GM21423 (cell line): Measurements from ENCODE around the gene LTA.
"Not testable (repeated sequence)": the region's sequence is repeated elsewhere in the genome, so short reads cannot be mapped to it uniquely, and the experiment has no call there.

Experiments used
- ATAC-seq: cut with Tn5 transposase; IDR thresholded peaks from one replicate; pipeline ENCODE4 v1.9.1; 2021; ENCODE audit warnings: mild to moderate bottlenecking, moderate library complexity; ENCODE audit not compliant: unreplicated experiment

The LTA gene

DNA sequence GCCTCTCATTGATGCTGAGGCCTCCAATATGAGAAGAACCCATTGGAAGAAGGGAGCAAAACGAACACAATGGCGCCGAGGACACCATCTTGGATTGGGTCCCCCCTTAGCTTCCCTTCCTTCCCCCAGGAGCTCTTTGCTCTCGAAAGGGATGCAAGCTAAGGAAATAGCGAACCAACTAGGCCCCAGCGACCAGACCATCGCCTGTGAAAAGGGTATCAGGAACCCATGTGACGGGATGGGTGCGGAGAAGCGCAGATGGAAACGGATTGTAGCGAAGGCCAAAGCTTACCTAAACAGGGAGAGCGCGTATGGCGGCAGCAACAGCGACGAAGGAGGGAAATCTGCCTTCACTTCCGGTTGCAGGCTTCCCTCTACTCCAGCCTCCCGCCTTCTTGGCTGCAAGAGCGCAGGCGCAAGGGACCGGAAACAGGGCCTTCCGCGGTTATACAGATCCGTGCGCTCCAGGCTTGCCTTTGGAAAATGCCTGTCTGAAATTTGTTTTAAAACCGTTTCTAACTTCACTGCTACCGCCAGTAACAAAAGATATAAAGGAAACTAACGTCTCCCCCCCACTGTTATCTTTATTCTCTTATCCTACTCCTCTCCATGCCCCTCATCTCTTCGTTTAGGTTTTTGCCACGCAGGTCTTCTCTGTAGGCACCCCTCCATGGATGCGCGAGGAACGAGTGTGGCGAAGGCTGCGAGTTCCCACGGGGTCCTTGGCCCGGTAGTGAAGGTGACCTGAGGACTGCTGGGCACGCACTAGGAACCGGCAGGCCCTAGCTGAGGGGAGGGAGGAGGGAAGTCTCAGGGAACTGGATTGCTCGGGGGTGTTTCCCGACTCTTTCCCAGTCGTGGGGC is 30.2 kb upstream of the LTA start, which contains the start of gene DDX39B:
DDX39B (minus strand) TSS at position 346 of the 864 bp plus-strand sequence. CDS start 1,471 bp downstream, outside the sequence.
- ATAC-seq = peak; percentile 70

GRCh38 chr6:31543639-31544038 is 28.4 kb upstream of the LTA start:
- ATAC-seq = no peak

GRCh38 chr6:31544676-31545075 is 27.4 kb upstream of the LTA start:
- ATAC-seq = no peak

- no peak for ATAC-seq
Measured at GRCh38 chr6:31545291-31545690, 26.8 kb upstream of the LTA start.

DNA sequence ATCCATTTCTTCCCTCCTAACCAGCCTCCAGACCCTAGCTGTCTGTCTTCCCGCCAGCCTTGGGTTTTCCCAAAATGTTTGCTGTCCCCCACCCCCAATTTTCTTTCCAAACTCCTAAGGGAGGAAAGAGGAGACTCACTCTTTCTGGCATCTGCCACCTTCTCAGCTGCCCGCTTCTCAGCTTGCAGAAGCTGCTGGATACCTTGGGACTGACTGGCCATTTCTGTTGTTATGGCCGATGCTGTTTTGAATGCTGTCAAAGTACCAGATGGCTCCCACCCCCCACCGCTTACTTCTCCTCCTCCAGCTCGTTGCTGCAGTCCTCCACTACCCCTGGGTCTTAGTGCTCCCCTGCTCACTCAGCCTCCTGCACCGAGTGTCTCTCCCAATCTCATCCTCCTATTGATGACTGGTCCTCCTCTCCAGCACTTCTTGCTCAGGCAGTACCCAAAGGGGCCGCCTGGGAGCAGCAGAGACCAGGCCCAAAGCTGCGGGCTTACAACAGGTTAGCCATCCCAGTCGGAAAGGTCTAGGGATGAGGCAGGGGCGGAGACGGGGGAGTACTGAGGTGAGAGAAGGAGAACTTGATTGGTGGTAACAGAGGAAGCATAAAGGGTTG is 25.6 kb upstream of the LTA start, which contains the start of gene ATP6V1G2:
ATP6V1G2 (minus strand) TSS at position 270 of the 619 bp plus-strand sequence; CDS start at position 221, 49 bp downstream.
- peak; percentile 35 for ATAC-seq

GRCh38 chr6:31546958-31547726 is 24.9 kb upstream of the LTA start, which contains the start of gene NFKBIL1:
NFKBIL1 (plus strand) TSS chr6:31547608; CDS start chr6:31547695, 87 bp downstream.
- peak; percentile 75 for ATAC-seq

DNA sequence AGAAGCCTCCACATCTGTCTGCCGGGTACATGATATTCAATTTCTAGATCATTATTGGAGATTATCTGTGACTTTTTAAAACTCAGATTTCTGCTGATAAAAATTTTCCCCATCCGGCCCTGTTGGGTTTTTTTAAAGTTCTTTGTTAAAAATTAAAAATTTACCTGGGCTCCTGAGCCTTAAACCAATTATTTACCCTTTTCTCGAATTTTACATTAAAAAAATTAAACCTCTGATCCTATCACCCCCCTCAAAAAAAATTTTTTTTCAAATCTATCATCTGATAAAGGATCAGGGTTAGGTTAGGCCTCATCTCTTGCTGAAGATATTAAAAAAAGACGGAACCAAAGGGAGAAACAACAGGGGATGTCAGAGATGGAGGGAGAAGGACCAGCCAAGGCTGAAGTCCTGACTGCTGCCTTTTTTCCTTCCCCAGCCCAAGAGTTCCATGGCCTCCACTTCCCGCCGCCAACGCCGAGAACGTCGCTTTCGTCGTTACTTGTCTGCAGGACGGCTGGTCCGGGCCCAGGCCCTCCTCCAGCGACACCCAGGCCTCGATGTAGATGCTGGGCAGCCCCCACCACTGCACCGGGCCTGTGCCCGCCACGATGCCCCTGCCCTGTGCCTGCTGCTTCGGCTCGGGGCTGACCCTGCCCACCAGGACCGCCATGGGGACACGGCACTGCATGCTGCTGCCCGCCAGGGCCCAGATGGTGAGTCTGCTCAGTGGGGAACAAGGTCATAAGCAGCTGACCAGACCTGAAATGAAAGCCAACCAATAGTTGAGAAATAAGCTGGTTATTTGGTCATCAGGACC is 24.2 kb upstream of the LTA start:
- no peak for ATAC-seq

DNA sequence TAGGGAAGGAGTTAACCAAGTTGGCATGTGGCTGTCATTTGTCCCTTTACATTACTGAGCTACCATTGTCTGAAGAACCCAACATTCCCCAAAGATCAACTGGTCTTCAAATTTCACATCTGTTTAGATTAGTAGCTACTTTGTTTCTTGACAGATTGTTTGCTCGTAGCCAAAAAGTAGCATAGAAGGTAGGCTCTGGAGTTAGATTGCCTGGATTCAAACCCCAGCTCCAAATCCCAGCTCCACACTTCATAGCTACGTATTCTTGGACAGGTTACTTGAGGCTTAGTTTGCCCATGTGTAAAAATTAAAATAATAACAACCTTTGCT is 23.6 kb upstream of the LTA start:
- no peak for ATAC-seq

GRCh38 chr6:31551371-31551770 is 20.7 kb upstream of the LTA start:
- ATAC-seq = not testable (repeated sequence)

DNA sequence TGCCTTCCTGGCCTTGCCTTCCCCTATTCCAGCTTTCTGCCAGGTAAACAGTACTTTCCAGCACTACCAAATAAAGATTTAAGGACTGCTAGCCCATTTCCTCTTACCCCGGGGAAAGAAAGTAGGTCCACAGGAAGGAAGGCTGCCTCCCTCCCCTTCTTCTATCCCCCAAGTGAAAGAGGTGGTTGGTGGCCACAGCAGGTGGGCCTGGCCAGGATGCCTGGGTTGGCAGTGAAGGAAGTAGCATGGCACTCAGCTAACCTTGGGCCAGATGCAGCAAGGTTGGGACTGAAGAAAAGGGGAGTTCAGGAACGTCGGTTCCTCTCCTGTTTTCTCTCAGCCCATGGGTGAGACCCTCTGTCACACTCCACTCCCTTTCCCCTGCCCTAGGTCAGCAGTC is 15.8 kb upstream of the LTA start:
- no peak for ATAC-seq

- no peak for ATAC-seq
Measured at GRCh38 chr6:31557443-31558317, 14.4 kb upstream of the LTA start.

GRCh38 chr6:31558318-31558625 is 13.8 kb upstream of the LTA start:
- no peak for ATAC-seq

- ATAC-seq = no peak
Measured at GRCh38 chr6:31558631-31559500, 13.2 kb upstream of the LTA start.

DNA sequence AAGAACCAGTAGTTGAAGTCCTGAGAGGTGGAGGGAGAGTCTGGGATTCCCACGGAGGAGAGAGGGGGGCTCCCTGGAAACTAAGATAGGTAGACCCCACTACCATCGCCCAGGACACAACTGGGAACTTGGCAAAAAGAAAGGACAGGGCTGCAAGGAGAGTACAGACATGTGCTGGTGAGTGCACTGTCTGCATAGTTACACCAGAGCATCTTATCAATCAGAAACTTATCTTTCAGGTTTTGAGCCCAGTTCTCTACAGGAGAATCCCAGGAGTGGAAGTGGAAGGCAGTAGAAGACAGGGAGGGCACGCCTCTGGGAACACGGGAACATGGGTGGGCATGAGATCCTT is 12.5 kb upstream of the LTA start:
- no peak for ATAC-seq

GRCh38 chr6:31559958-31560696 is 12.0 kb upstream of the LTA start:
- ATAC-seq = peak; percentile 62

DNA sequence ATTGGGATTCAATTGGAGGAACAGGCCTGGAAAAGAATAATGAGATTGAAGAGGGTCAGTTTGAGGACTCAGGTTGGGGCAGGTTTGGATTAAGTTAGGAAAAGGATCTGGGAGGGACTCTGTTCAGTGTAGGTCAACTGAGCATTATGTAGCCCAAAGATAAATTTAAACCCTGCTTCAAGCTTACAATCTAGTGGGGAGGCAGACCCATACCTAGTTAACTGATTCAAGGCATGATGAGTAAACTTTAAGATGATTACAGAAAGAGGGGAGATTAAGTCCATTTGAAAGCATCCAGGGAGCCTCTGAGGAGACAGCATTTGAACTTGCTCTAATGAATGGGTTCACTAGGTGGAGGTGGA is 11.4 kb upstream of the LTA start:
- ATAC-seq = no peak

GRCh38 chr6:31567531-31568370 is 4.3 kb upstream of the LTA start:
- no peak for ATAC-seq
